Measurements from ENCODE around the gene OMP. TPM values are rescaled to one million over a fixed set of nuclear protein-coding genes. Genes with fewer than 3 reads are reported as not detected.
A peak's percentile ranks its signal among the peaks of the same experiment; 100 is the strongest.

Gene OMP
- total RNA-seq, 1 donor from 2014 or later, result not detected

DNA sequence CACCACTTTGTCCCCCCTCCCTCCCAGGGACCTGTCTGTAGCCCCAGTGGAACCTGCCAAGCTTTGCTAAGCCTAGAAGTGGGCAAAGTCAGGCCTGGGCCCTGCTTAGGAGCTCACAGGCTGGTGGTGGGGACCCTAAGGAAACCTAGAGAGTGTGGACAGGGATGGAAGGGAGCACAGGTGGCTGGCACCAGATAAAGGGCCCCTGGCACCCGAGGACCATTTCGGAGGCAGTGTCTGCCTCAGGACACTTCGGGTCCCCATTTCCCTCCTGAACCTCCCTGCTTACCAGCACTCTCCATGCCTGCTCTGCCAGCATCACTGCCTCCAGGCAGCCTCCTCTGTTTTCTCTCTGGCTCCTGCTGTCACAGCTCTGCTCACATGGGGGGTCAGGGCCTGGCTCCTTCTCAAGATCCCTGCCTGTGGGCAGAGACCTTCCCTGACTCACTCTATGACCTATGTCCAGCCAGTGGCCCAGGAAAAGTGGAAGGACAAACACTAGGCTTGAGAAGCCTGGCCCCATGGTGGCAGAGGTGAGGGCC lies 13.6 kb upstream of the OMP start:
- Mint-ChIP-seq H3K27ac (ENCODE audit: unreplicated experiment) (no peak overlapping the region), H3K36me3 (ENCODE audit: low read depth) (no peaks in the 10 kb centered on the region), H3K9me3 (ENCODE audit: low read depth) (no peaks in the 10 kb centered on the region), H3K4me3 (ENCODE audit: unreplicated experiment) (no peak overlapping the region), H3K4me1 (ENCODE audit: low read depth) (no peaks in the 10 kb centered on the region), H3K27me3 (ENCODE audit: low read depth) (no peaks in the 10 kb centered on the region)
- DNase-seq (ENCODE audit: low spot score), result peak; percentile 53
- TF ChIP-seq, protein P1, sequence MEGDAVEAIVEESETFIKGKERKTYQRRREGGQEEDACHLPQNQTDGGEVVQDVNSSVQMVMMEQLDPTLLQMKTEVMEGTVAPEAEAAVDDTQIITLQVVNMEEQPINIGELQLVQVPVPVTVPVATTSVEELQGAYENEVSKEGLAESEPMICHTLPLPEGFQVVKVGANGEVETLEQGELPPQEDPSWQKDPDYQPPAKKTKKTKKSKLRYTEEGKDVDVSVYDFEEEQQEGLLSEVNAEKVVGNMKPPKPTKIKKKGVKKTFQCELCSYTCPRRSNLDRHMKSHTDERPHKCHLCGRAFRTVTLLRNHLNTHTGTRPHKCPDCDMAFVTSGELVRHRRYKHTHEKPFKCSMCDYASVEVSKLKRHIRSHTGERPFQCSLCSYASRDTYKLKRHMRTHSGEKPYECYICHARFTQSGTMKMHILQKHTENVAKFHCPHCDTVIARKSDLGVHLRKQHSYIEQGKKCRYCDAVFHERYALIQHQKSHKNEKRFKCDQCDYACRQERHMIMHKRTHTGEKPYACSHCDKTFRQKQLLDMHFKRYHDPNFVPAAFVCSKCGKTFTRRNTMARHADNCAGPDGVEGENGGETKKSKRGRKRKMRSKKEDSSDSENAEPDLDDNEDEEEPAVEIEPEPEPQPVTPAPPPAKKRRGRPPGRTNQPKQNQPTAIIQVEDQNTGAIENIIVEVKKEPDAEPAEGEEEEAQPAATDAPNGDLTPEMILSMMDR (IDR thresholded peaks at IDR 0.05), result no peak

DNA sequence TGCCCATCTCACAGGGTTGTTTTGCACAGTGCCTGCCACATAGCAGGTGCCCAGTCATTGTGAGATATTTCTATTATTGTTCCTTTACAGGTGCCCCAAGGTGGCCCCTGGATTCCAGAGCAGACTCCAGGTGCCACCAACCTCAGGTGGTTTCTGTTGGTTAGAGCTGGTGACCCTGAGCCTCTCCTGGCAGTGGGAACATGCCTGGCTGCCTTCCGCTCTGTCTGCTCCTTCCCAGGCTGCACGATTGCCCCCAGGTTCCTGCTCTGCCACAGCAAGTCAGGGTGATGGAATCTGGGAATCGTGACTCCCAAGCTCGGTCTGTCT lies 12.6 kb upstream of the OMP start:
- Mint-ChIP-seq H3K27ac (ENCODE audit: unreplicated experiment) (no peak overlapping the region), H3K9me3 (ENCODE audit: low read depth) (no peaks in the 10 kb centered on the region)
- peak; percentile 55 for DNase-seq (ENCODE audit: low spot score)

DNA sequence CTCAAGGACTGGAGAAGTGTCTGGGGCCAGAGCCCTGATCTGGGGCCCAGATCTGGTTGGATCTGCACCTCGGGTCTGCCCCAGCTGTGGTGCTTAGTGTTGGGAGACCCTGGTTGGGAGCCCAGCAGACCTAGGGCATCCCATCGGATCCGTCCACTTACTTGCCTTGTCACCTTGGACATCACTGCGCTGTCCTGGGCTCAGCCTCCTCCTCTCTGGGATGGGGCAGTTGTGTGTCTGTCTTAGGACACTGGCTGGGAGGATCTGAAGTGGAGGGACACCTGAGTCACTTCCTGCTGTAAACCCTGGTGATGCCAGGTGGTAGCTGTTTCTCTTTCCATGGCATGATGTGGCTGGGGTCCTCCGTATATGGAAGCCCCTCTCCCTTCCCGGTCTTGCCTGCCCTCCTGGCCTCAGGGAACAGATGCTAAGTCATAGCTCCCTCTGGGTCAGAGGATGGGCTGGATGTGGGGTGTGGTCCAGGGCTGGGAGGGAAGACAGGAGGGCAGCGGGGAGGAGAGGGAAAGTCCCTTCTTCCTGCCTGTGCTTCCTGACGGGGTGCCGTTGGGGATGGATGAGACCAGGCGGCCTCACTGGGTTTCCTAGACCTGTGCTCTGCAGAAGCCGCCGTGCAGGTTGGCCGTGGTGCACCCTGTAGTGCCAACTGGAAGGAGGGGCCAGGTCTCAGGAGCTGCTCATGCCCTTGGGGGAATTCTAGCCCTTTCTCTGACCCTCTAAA lies 12.1 kb upstream of the OMP start:
- Mint-ChIP-seq H3K4me3 (ENCODE audit: unreplicated experiment) (no peak overlapping the region), H3K36me3 (ENCODE audit: low read depth) (no peaks in the 10 kb centered on the region), H3K9me3 (ENCODE audit: low read depth) (no peaks in the 10 kb centered on the region), H3K27ac (ENCODE audit: unreplicated experiment) (no peak overlapping the region), H3K4me1 (ENCODE audit: low read depth) (no peaks in the 10 kb centered on the region), H3K27me3 (ENCODE audit: low read depth) (no peaks in the 10 kb centered on the region)
- TF ChIP-seq, protein P1 (IDR thresholded peaks at IDR 0.05), result no peak
- peak; percentile 56 for DNase-seq (ENCODE audit: low spot score)

More for the DNA sequence above, 12.6 kb upstream of the OMP start:
- Mint-ChIP-seq H3K4me1 (ENCODE audit: low read depth) (no peaks in the 10 kb centered on the region), H3K36me3 (ENCODE audit: low read depth) (no peaks in the 10 kb centered on the region), H3K27me3 (ENCODE audit: low read depth) (no peaks in the 10 kb centered on the region), H3K4me3 (ENCODE audit: unreplicated experiment) (no peak overlapping the region)
- TF ChIP-seq, protein P1 (IDR thresholded peaks at IDR 0.05), result no peak

DNA sequence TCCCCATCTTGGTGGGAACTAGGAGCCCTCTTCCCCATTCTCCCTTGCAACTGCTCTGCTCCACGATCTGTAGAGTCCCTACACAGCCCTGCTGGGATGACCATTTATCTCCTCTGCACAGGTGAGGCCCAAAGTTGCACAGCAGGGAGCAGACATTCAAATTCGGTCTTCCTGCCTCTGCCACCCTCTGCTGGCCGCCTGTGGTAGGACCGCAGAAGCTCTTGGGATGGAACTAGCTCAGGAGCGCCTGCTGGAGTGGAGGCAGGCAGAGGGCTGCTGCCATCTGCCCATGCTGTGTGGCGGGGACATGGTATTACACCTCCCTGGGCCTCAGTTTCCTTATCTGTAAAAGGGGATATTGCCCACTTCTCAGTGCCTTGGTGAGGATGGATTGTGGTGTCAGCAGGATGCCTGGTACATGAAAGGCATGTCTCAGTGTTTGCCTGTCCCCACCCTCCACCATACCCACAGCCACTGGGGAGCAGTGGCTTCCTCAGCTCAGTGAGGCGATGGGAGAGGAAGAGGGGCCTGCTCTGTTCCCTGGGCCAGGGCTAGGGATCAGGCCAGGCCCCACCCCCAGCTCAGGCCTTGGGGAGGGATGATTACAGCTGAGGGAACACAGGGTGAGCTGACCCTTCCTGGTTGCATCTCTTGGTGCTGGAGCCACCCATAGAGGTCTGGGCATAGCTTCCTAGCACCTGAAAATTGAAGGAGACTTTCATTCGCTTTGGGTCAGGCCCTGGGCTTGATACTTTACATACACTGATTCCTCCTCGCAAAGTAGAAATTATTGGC lies 11.3 kb upstream of the OMP start:
- Mint-ChIP-seq H3K4me1 (ENCODE audit: low read depth) (no peaks in the 10 kb centered on the region), H3K27ac (ENCODE audit: unreplicated experiment) (no peak overlapping the region), H3K4me3 (ENCODE audit: unreplicated experiment) (no peak overlapping the region), H3K36me3 (ENCODE audit: low read depth) (no peaks in the 10 kb centered on the region), H3K27me3 (ENCODE audit: low read depth) (no peaks in the 10 kb centered on the region), H3K9me3 (ENCODE audit: low read depth) (no peaks in the 10 kb centered on the region)
- DNase-seq (ENCODE audit: low spot score), result peak; percentile 88
- TF ChIP-seq, protein P1 (IDR thresholded peaks at IDR 0.05), result peak; percentile 93

DNA sequence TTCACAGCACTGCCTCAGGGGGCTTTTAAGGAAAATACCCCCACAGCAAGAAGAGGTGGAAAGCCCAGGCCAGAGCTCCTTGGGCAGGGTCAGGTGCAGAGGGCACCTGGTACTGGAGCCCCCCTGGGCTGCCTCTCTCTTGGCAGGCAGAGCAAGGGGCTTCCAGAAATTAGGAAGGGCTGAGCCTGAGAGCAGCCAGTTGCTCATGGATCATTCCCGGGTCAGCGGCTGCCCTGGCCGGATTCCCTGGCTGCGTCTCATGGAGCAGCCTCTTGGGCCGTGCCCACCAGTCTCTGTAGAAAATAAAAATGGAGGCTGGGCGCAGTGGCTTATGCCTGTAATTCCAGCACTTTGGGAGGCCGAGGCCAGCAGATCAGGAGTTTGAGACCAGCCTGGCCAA lies 10.3 kb upstream of the OMP start:
- no peaks in the 10 kb centered on the region for H3K4me1 Mint-ChIP-seq (ENCODE audit: low read depth)
- no peaks in the 10 kb centered on the region for H3K9me3 Mint-ChIP-seq (ENCODE audit: low read depth)
- H3K4me3 Mint-ChIP-seq (ENCODE audit: unreplicated experiment), result no peak overlapping the region
- DNase-seq (ENCODE audit: low spot score), result peak; percentile 33
- H3K36me3 Mint-ChIP-seq (ENCODE audit: low read depth), result no peaks in the 10 kb centered on the region
- no peaks in the 10 kb centered on the region for H3K27me3 Mint-ChIP-seq (ENCODE audit: low read depth)
- H3K27ac Mint-ChIP-seq (ENCODE audit: unreplicated experiment), result no peak overlapping the region
- TF ChIP-seq, protein P1 (IDR thresholded peaks at IDR 0.05), result no peak
